Measurements from ENCODE around the gene ATP7A. TPM values are rescaled to one million over a fixed set of nuclear protein-coding genes. Genes with fewer than 3 reads are reported as not detected.

The ATP7A gene
- total and polyA plus RNA-seq, 9 of the 15 experiments (the other 6 are each of a cell fraction or from before 2014, with no cell fraction given) = 7.8 to 22.7 (median 11.6) TPM

DNA sequence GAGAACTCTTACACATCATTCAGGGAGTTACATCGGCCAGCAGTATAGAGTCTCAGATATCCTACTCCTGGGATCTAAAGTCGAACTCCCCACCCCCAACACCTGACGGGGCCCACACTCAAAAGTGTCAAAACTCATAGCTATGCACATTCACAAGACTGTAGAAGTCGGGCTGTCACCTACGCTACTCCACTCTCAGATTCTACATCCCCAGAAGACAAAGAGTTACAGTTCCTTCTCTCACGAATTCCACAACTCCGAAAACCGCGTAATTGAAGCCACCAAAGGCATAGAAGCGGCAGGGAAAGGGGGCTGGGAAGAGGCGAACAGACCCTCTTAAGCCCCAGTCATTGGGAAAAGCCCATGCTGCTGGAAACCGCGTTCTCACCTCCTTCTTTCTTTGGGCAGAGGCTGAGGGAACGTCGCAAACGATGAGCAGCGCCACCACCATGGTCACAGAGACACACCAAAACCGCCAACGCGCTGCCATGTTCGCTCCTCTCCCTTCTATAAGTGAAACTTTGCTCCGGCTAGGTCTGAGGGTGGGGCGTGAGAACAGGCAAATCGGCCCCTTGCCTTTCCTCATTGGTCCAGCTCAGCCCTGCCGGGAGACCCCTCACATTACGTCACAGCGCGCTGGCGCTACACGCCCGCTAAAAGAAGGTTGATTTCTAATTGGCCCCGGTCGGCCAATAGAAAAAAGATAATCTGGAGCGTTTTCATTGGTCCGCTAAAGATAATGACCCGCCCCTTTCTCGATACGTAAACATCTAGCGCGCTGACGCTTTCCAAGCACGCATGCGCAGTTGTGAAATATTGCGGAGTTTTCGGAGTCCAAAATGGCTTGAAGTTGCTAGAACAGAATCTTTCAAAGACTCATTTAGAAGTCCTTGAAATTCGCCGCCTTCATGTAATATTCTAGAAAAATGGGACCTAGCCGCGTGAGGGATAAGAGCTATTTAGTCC is 15.3 kb upstream of the ATP7A start, which contains the start of gene MAGT1 (continued):
- TF ChIP-seq, protein P1, sequence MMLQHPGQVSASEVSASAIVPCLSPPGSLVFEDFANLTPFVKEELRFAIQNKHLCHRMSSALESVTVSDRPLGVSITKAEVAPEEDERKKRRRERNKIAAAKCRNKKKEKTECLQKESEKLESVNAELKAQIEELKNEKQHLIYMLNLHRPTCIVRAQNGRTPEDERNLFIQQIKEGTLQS (IDR thresholded peaks at IDR 0.05) = peak; percentile 67
- TF ChIP-seq, protein P1 (CRISPR knock-in tag; conservative IDR thresholded peaks at IDR 0.05) = no peak
- TF ChIP-seq JUND (IDR thresholded peaks at IDR 0.05; ENCODE audit: borderline replicate concordance, low read depth, low read length) = peak; percentile 51; the same call in 1 of the 2 replicates
- no peak; the same call in 2 of the 3 replicates for TF ChIP-seq JUND (tag; IDR thresholded peaks at IDR 0.05; ENCODE audit: borderline replicate concordance, low read depth, low read length)
- TF ChIP-seq ZNF830 (CRISPR knock-in tag; IDR thresholded peaks at IDR 0.05) = no peak
- peak; percentile 83 for TF ChIP-seq TAF1 (IDR thresholded peaks at IDR 0.05; ENCODE audit: control insufficient read depth, extremely low read depth, insufficient read depth, low read length, severe bottlenecking)
- TF ChIP-seq, protein P2, sequence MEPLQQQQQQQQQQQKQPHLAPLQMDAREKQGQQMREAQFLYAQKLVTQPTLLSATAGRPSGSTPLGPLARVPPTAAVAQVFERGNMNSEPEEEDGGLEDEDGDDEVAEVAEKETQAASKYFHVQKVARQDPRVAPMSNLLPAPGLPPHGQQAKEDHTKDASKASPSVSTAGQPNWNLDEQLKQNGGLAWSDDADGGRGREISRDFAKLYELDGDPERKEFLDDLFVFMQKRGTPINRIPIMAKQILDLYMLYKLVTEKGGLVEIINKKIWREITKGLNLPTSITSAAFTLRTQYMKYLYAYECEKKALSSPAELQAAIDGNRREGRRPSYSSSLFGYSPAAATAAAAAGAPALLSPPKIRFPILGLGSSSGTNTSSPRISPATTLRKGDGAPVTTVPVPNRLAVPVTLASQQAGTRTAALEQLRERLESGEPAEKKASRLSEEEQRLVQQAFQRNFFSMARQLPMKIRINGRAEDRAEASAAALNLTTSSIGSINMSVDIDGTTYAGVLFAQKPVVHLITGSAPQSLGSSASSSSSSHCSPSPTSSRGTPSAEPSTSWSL (CRISPR knock-in tag; IDR thresholded peaks at IDR 0.05; ENCODE audit: borderline replicate concordance) = no peak
- no peak for TF ChIP-seq TSHZ1 (CRISPR knock-in tag; IDR thresholded peaks at IDR 0.05)
- TF ChIP-seq POLR2AphosphoS5 (IDR thresholded peaks at IDR 0.05; ENCODE audit: control insufficient read depth, insufficient read depth, low read depth, low read length) = peak; percentile 66
- TF ChIP-seq, protein P3, sequence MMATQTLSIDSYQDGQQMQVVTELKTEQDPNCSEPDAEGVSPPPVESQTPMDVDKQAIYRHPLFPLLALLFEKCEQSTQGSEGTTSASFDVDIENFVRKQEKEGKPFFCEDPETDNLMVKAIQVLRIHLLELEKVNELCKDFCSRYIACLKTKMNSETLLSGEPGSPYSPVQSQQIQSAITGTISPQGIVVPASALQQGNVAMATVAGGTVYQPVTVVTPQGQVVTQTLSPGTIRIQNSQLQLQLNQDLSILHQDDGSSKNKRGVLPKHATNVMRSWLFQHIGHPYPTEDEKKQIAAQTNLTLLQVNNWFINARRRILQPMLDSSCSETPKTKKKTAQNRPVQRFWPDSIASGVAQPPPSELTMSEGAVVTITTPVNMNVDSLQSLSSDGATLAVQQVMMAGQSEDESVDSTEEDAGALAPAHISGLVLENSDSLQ (IDR thresholded peaks at IDR 0.05) = 0 out of 2 replicates have a peak, but pooled peaks have one; percentile 11
- TF ChIP-seq, protein P4, sequence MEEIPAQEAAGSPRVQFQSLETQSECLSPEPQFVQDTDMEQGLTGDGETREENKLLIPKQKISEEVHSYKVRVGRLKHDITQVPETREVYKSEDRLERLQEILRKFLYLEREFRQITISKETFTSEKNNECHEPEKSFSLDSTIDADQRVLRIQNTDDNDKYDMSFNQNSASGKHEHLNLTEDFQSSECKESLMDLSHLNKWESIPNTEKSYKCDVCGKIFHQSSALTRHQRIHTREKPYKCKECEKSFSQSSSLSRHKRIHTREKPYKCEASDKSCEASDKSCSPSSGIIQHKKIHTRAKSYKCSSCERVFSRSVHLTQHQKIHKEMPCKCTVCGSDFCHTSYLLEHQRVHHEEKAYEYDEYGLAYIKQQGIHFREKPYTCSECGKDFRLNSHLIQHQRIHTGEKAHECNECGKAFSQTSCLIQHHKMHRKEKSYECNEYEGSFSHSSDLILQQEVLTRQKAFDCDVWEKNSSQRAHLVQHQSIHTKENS (CRISPR knock-in tag; IDR thresholded peaks at IDR 0.05) = no peak
- TF ChIP-seq SAP30 (IDR thresholded peaks at IDR 0.05; ENCODE audit: borderline replicate concordance, insufficient read depth, low read depth, low read length, poor library complexity, severe bottlenecking) = no peak
- peak; percentile 63; the same call in 1 of the 2 replicates for TF ChIP-seq PML (IDR thresholded peaks at IDR 0.05; ENCODE audit: low read length)
- peak in 2 of 3 experiments; percentile 65 to 83 for TF ChIP-seq YY1 (IDR thresholded peaks at IDR 0.05; ENCODE audit: borderline replicate concordance in 1 of 3, control insufficient read depth in 1 of 3, extremely low read depth in 1 of 3, insufficient read depth in 3 of 3, insufficient read length in 1 of 3, insufficient replicate concordance in 2 of 3, low read depth in 1 of 3, low read length in 2 of 3)
- no peak for TF ChIP-seq ZNF584 (CRISPR knock-in tag; IDR thresholded peaks at IDR 0.05; ENCODE audit: low read depth)

Data from K562 (cell line).